HepG2 (cell line): ENCODE data around the gene ASXL1. TPM values are rescaled to one million over a fixed set of nuclear protein-coding genes. Genes with fewer than 3 reads are reported as not detected.
A peak's percentile ranks its signal among the peaks of the same experiment; 100 is the strongest.

Experiments
- IRF2 ChIP-seq: IDR thresholded peaks from 2 replicates; pipeline ENCODE4 v1.6.1; 2018; ENCODE audit warnings: missing genetic modification reagents, missing compliant biosample characterization
- MAFF ChIP-seq: IDR thresholded peaks from 2 replicates; pipeline ENCODE4 v1.6.1; 2011; ENCODE audit warnings: low read depth, low read length, improper control_type of control experiment
- MAFK ChIP-seq, 2 experiments: IDR thresholded peaks in 1 of 2; conservative IDR thresholded peaks in 1 of 2; 2 replicates each; pipeline ENCODE4 v1.6.1; 2011; ENCODE audit warnings: improper control_type of control experiment in 2 of 2, low read length in 2 of 2
- NFATC3 ChIP-seq: sonication (generic); formaldehyde crosslinking; IDR thresholded peaks from 2 replicates; pipeline ENCODE4 v1.5.1; 2020; ENCODE audit warnings: mild to moderate bottlenecking, missing genetic modification reagents
- SP140L ChIP-seq: sonication (generic); formaldehyde crosslinking; IDR thresholded peaks from 2 replicates; pipeline ENCODE4 v1.4.0; 2020; ENCODE audit warnings: missing genetic modification reagents, borderline replicate concordance
- TOE1 ChIP-seq: sonication (generic); formaldehyde crosslinking; IDR thresholded peaks from 2 replicates; pipeline ENCODE4 v1.4.0; 2020; ENCODE audit warnings: mild to moderate bottlenecking, missing genetic modification reagents
- YEATS4 ChIP-seq: sonication (generic); formaldehyde crosslinking; IDR thresholded peaks from 2 replicates; pipeline ENCODE4 v1.4.0; 2020; ENCODE audit warnings: missing genetic modification reagents, borderline replicate concordance
- ZNF563 ChIP-seq: sonication (generic); formaldehyde crosslinking; IDR thresholded peaks from 2 replicates; pipeline ENCODE4 v1.8.0; 2022; ENCODE audit warnings: mild to moderate bottlenecking, moderate library complexity, missing genetic modification reagents
- ZNF570 ChIP-seq: sonication (generic); formaldehyde crosslinking; IDR thresholded peaks from 2 replicates; pipeline ENCODE4 v1.4.0; 2020; ENCODE audit warnings: mild to moderate bottlenecking, missing genetic modification reagents, borderline replicate concordance
- ZNF607 ChIP-seq: sonication (generic); formaldehyde crosslinking; IDR thresholded peaks from 2 replicates; pipeline ENCODE4 v1.5.1; 2020; ENCODE audit warnings: missing genetic modification reagents, mild to moderate bottlenecking, borderline replicate concordance
- polyA plus RNA-seq, 8 experiments: library from polyadenylated mRNA; depleted of rRNA in 3 of 8; stranded (reverse) in 7 of 8; unstranded in 1 of 8; fragments of >200 nt; fragmentation: Illumina TruSeq in 4 of 8; extraction: Trizol in 4 of 8; gene quantifications; 2 replicates each; pipeline versions ENCODE4 v1.2.1 to v1.2.3, GENCODE V29; 2011 to 2016; ENCODE audit warnings: low read depth in 4 of 8, missing spikeins in 1 of 8, mixed read lengths in 1 of 8; ENCODE audit not compliant: insufficient read depth in 1 of 8
- total RNA-seq, 5 experiments: library from RNA; depleted of rRNA; stranded (reverse); fragments of >200 nt; fragmentation: Illumina TruSeq; extraction: Trizol; gene quantifications; 2 replicates each; pipeline ENCODE4 v1.2.3, GENCODE V29; 2016; ENCODE audit warnings: low read depth in 1 of 5
- TF ChIP-seq, protein P1 (sequence below): IDR thresholded peaks from 2 replicates; pipeline ENCODE4 v1.6.1; 2016; ENCODE audit warnings: mild to moderate bottlenecking, missing biosample characterization, missing genetic modification reagents
- TF ChIP-seq, protein P2 (sequence below): sonication (generic); formaldehyde crosslinking; IDR thresholded peaks from 2 replicates; pipeline ENCODE4 v1.4.0; 2020; ENCODE audit warnings: missing genetic modification reagents
- TF ChIP-seq, protein P3 (sequence below): conservative IDR thresholded peaks from 2 replicates; pipeline ENCODE4 v1.6.1; 2018; ENCODE audit warnings: missing genetic modification reagents
- TF ChIP-seq, protein P4 (sequence below): sonication (generic); formaldehyde crosslinking; IDR thresholded peaks from 2 replicates; pipeline ENCODE4 v1.4.0; 2020; ENCODE audit warnings: mild to moderate bottlenecking, missing genetic modification reagents
- TF ChIP-seq, protein P5 (sequence below): sonication (generic); formaldehyde crosslinking; IDR thresholded peaks from 2 replicates; pipeline ENCODE4 v1.5.0; 2020; ENCODE audit warnings: missing genetic modification reagents
- TF ChIP-seq, protein P6 (sequence below): sonication (generic); formaldehyde crosslinking; IDR thresholded peaks from 2 replicates; pipeline ENCODE4 v1.4.0; 2020; ENCODE audit warnings: missing genetic modification reagents, borderline replicate concordance
- TF ChIP-seq, protein P7 (sequence below): sonication (generic); formaldehyde crosslinking; IDR thresholded peaks from 2 replicates; pipeline ENCODE4 v1.4.0; 2020; ENCODE audit warnings: missing genetic modification reagents, borderline replicate concordance

The ASXL1 gene
- total and polyA plus RNA-seq, 2 of the 13 experiments (the other 11 are each of a cell fraction or from before 2014, with no cell fraction given): 62.1 to 74.8 TPM

DNA sequence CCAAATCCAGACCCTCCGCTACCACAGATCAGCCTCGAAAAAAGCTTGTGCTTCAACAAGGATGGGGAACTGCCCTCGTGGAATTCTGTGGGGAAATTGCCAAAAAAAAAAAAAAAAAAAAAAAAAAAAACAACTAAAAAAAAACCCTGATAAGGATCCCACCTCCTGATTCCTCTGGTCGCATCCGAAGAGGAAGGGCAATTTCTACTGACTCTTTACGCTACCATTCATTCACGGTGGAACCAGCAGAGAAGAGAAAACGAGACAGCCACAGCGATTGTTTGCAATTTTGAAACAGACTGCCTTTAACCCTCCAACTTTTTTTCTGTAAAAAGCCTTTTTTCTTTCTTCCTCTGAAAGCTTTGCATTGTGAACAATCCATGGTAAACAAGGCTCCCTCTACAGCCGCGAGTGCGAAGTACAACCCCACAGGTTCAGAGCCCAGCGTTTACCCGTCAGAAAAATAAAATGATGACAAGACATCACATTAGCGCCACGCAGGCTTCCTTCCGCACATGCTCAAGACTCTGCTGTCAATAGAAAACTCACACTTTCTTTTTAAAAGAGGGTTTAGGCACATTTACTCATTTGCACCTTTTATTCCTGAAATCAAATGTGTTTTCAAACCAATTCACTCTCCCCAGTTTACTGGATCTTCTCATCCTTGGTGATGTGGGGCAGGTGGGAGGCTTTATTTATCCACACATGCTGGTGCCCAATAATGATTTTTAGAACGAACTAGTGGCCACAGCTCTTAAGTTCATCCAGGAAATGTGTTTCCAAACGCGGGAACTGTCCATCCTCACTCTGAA is 127.0 kb downstream of the ASXL1 start (continued):
- TF ChIP-seq, protein P1, sequence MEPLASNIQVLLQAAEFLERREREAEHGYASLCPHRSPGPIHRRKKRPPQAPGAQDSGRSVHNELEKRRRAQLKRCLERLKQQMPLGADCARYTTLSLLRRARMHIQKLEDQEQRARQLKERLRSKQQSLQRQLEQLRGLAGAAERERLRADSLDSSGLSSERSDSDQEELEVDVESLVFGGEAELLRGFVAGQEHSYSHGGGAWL (CRISPR knock-in tag): peak; percentile 7; the same call in 1 of the 2 replicates
- TF ChIP-seq, protein P2, sequence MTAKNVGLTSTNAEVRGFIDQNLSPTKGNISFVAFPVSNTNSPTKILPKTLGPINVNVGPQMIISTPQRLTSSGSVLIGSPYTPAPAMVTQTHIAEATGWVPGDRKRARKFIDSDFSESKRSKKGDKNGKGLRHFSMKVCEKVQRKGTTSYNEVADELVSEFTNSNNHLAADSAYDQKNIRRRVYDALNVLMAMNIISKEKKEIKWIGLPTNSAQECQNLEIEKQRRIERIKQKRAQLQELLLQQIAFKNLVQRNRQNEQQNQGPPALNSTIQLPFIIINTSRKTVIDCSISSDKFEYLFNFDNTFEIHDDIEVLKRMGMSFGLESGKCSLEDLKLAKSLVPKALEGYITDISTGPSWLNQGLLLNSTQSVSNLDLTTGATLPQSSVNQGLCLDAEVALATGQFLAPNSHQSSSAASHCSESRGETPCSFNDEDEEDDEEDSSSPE (CRISPR knock-in tag): 0 out of 2 replicates have a peak, but pooled peaks have one; percentile 16
- no peak for TF ChIP-seq SP140L (CRISPR knock-in tag)
- 0 out of 2 replicates have a peak, but pooled peaks have one; percentile 60 for TF ChIP-seq NFATC3 (CRISPR knock-in tag)
- TF ChIP-seq, protein P3, sequence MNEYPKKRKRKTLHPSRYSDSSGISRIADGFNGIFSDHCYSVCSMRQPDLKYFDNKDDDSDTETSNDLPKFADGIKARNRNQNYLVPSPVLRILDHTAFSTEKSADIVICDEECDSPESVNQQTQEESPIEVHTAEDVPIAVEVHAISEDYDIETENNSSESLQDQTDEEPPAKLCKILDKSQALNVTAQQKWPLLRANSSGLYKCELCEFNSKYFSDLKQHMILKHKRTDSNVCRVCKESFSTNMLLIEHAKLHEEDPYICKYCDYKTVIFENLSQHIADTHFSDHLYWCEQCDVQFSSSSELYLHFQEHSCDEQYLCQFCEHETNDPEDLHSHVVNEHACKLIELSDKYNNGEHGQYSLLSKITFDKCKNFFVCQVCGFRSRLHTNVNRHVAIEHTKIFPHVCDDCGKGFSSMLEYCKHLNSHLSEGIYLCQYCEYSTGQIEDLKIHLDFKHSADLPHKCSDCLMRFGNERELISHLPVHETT (CRISPR knock-in tag): peak; percentile 10; the same call in 1 of the 2 replicates
- TF ChIP-seq MAFF: peak; percentile 37; the same call in 1 of the 2 replicates
- TF ChIP-seq TOE1: 0 out of 2 replicates have a peak, but pooled peaks have one; percentile 52
- TF ChIP-seq ZNF607 (CRISPR knock-in tag): peak; percentile 57; the same call in 1 of the 2 replicates
- peak; percentile 38 to 44; a peak in 1 of 4 replicates for TF ChIP-seq MAFK (conservative IDR thresholded peaks at IDR 0.05 in 1 of 2, IDR thresholded peaks at IDR 0.05 in 1 of 2; ENCODE audit: low read length in 2 of 2)
- no peak for TF ChIP-seq ZNF570 (CRISPR knock-in tag)
- TF ChIP-seq, protein P4, sequence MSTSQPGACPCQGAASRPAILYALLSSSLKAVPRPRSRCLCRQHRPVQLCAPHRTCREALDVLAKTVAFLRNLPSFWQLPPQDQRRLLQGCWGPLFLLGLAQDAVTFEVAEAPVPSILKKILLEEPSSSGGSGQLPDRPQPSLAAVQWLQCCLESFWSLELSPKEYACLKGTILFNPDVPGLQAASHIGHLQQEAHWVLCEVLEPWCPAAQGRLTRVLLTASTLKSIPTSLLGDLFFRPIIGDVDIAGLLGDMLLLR (CRISPR knock-in tag): no peak
- TF ChIP-seq, protein P5, sequence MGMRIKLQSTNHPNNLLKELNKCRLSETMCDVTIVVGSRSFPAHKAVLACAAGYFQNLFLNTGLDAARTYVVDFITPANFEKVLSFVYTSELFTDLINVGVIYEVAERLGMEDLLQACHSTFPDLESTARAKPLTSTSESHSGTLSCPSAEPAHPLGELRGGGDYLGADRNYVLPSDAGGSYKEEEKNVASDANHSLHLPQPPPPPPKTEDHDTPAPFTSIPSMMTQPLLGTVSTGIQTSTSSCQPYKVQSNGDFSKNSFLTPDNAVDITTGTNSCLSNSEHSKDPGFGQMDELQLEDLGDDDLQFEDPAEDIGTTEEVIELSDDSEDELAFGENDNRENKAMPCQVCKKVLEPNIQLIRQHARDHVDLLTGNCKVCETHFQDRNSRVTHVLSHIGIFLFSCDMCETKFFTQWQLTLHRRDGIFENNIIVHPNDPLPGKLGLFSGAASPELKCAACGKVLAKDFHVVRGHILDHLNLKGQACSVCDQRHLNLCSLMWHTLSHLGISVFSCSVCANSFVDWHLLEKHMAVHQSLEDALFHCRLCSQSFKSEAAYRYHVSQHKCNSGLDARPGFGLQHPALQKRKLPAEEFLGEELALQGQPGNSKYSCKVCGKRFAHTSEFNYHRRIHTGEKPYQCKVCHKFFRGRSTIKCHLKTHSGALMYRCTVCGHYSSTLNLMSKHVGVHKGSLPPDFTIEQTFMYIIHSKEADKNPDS (CRISPR knock-in tag): no peak
- 0 out of 2 replicates have a peak, but pooled peaks have one; percentile 22 for TF ChIP-seq YEATS4
- TF ChIP-seq, protein P6, sequence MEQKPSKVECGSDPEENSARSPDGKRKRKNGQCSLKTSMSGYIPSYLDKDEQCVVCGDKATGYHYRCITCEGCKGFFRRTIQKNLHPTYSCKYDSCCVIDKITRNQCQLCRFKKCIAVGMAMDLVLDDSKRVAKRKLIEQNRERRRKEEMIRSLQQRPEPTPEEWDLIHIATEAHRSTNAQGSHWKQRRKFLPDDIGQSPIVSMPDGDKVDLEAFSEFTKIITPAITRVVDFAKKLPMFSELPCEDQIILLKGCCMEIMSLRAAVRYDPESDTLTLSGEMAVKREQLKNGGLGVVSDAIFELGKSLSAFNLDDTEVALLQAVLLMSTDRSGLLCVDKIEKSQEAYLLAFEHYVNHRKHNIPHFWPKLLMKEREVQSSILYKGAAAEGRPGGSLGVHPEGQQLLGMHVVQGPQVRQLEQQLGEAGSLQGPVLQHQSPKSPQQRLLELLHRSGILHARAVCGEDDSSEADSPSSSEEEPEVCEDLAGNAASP (CRISPR knock-in tag): 0 out of 2 replicates have a peak, but pooled peaks have one; percentile 45
- TF ChIP-seq, protein P7, sequence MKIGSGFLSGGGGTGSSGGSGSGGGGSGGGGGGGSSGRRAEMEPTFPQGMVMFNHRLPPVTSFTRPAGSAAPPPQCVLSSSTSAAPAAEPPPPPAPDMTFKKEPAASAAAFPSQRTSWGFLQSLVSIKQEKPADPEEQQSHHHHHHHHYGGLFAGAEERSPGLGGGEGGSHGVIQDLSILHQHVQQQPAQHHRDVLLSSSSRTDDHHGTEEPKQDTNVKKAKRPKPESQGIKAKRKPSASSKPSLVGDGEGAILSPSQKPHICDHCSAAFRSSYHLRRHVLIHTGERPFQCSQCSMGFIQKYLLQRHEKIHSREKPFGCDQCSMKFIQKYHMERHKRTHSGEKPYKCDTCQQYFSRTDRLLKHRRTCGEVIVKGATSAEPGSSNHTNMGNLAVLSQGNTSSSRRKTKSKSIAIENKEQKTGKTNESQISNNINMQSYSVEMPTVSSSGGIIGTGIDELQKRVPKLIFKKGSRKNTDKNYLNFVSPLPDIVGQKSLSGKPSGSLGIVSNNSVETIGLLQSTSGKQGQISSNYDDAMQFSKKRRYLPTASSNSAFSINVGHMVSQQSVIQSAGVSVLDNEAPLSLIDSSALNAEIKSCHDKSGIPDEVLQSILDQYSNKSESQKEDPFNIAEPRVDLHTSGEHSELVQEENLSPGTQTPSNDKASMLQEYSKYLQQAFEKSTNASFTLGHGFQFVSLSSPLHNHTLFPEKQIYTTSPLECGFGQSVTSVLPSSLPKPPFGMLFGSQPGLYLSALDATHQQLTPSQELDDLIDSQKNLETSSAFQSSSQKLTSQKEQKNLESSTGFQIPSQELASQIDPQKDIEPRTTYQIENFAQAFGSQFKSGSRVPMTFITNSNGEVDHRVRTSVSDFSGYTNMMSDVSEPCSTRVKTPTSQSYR (CRISPR knock-in tag): 0 out of 2 replicates have a peak, but pooled peaks have one; percentile 14
- peak; percentile 57; the same call in 1 of the 2 replicates for TF ChIP-seq IRF2 (CRISPR knock-in tag)
- no peak for TF ChIP-seq ZNF563
